HFFc6 (cell line): ENCODE results near the gene CHST10. TPM values are rescaled to one million over a fixed set of nuclear protein-coding genes. Genes with fewer than 3 reads are reported as not detected.

Experiments
- DNase-seq: peaks from one replicate; pipeline ENCODE4 v3.0.0-alpha.2; 2018
- H3K27ac Mint-ChIP-seq: 2 replicates; pipeline ENCODE4 v1.8.0; 2020; ENCODE audit warnings: mild to moderate bottlenecking, mixed read lengths
- H3K27me3 Mint-ChIP-seq: 2 replicates; pipeline ENCODE4 v1.8.0; 2021; ENCODE audit warnings: mild to moderate bottlenecking, moderate library complexity, mixed read lengths; ENCODE audit not compliant: insufficient read depth
- H3K36me3 Mint-ChIP-seq: 2 replicates; pipeline ENCODE4 v1.8.0; 2021; ENCODE audit warnings: low read depth, mixed read lengths
- H3K4me1 Mint-ChIP-seq: 2 replicates; pipeline ENCODE4 v1.8.0; 2020; ENCODE audit warnings: low read depth, mixed read lengths
- H3K4me3 Mint-ChIP-seq: 2 replicates; pipeline ENCODE4 v1.8.0; 2020; ENCODE audit warnings: mild to moderate bottlenecking, moderate library complexity, mixed read lengths
- H3K9me3 Mint-ChIP-seq: 2 replicates; pipeline ENCODE4 v1.8.0; 2020; ENCODE audit warnings: mild to moderate bottlenecking, mixed read lengths
- CTCF ChIP-seq: fragments of 200-600 bp; sonication (generic); IDR thresholded peaks from 2 replicates; pipeline ENCODE4 v1.5.0; 2021; ENCODE audit warnings: antibody characterized with exemption, mild to moderate bottlenecking
- total RNA-seq, 6 experiments: library from RNA; stranded (reverse); fragmentation: NEBNext Ultra II Directional; extraction: Animal tissue kit (Norgen Biotek cat#: 25700); gene quantifications; 2 replicates in 1 of 6; 3 replicates in 5 of 6; pipeline ENCODE4 v1.2.3, GENCODE V29; 2021

Gene CHST10
- total RNA-seq, 6 experiments from 2014 or later = 5.9 to 6.9 (median 6.4) TPM

DNA sequence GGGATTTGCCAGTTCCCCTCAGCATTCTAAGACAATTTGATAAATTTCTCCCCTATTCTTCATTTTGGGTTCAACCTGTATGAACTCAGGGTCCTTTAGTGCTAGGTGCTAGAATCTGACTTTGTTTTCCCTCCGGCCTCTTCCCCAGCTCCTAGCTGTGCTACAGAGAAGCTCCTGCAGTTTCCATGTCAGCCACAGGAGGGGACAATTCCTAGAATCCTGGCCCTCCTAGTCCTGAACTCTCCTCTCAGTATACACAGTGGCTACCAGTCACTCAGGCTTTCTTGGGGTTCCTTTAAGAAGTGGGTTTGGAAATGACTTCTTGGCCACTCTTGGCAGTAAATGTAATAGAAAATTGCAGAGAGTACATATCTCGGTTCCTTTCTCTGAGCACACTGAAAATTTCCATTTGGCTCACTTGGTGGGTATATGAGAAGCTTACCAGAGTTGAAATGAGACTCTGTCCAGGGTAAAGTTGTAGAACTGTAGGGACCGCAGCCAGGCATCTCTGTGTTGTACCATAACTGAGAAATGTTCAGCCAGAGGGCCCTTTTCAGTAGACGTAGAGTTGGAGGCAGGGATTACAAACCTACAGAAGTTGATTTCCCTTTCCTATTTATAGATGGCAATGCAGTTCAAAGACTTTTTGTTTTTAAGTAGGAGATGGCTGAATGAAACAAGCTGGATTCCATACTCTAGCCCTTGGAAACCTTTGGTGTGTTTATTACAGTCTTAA is 5.0 kb upstream of the CHST10 start:
- Mint-ChIP-seq H3K27me3 (peaks cover 10% of the 10 kb centered on the region), H3K27ac (no peak overlapping the region), H3K9me3 (no peaks in the 10 kb centered on the region), H3K4me1 (no peaks in the 10 kb centered on the region), H3K4me3 (no peak overlapping the region), H3K36me3 (no peaks in the 10 kb centered on the region)
- peak; percentile 39 for DNase-seq
- peak; percentile 74 for TF ChIP-seq CTCF

DNA sequence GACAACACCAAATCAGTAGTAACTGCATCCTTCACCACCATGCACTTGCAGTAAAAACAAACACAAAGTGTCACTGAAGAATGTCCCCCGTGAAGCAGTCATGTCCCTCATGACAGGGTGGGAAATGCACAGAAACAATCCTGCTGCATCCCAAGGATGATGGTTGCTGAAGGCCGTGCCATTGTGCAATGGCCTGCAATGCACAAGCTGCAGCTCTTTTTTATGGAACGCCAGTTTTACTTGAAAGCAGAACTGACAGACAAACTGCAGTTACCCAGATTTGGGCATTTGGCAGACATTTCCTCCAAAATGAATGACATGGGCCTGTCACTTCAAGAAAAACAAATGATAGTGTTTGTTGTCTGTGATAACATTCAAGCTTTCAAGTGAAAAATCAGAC is 2.4 kb upstream of the CHST10 start:
- Mint-ChIP-seq H3K27me3 (peaks cover 6% of the 10 kb centered on the region), H3K27ac (no peak overlapping the region), H3K9me3 (no peaks in the 10 kb centered on the region), H3K4me1 (peaks cover 19% of the 10 kb centered on the region), H3K36me3 (no peaks in the 10 kb centered on the region), H3K4me3 (no peak overlapping the region)
- no peak for TF ChIP-seq CTCF
- DNase-seq = no peak

- peaks cover 6% of the 10 kb centered on the region for H3K27me3 Mint-ChIP-seq
- H3K4me1 Mint-ChIP-seq = peaks cover 19% of the 10 kb centered on the region
- TF ChIP-seq CTCF = no peak
- H3K27ac Mint-ChIP-seq = no peak overlapping the region
- peak overlapping the region; percentile 88; the same call in 1 of the 2 replicates for H3K4me3 Mint-ChIP-seq
- H3K36me3 Mint-ChIP-seq = 0 out of 2 replicates have a peak, but pooled peaks cover 3% of the 10 kb centered on the region
- no peaks in the 10 kb centered on the region for H3K9me3 Mint-ChIP-seq
- no peak for DNase-seq
These were observed 1.0 kb upstream of the CHST10 start for GRCh38 chr2:100418406-100418962.

- no peak for DNase-seq
- TF ChIP-seq CTCF = no peak
- Mint-ChIP-seq H3K27me3 (peaks cover 6% of the 10 kb centered on the region), H3K4me3 (peak overlapping the region; percentile 88), H3K4me1 (peaks cover 19% of the 10 kb centered on the region), H3K27ac (peak overlapping the region; percentile 69), H3K9me3 (no peaks in the 10 kb centered on the region), H3K36me3 (0 out of 2 replicates have a peak, but pooled peaks cover 3% of the 10 kb centered on the region)
These were observed 250 bp upstream of the CHST10 start for GRCh38 chr2:100417711-100418124.

- peak overlapping the region; percentile 14; the same call in 1 of the 2 replicates for H3K27ac Mint-ChIP-seq
- no peak for TF ChIP-seq CTCF
- 0 out of 2 replicates have a peak, but pooled peaks cover 3% of the 10 kb centered on the region for H3K36me3 Mint-ChIP-seq
These were observed 1.0 kb downstream of the CHST10 start for GRCh38 chr2:100416397-100416934.

More at GRCh38 chr2:100416397-100416934, 1.0 kb downstream of the CHST10 start:
- peak overlapping the region; percentile 90 for H3K4me3 Mint-ChIP-seq
- peaks cover 3% of the 10 kb centered on the region for H3K27me3 Mint-ChIP-seq
- DNase-seq = no peak
- H3K9me3 Mint-ChIP-seq = no peaks in the 10 kb centered on the region
- peaks cover 19% of the 10 kb centered on the region for H3K4me1 Mint-ChIP-seq
